Measurements from ENCODE around the gene GALNT10.
A peak's percentile ranks its signal among the peaks of the same experiment; 100 is the strongest.
"Not testable (repeated sequence)": the region's sequence is repeated elsewhere in the genome, so short reads cannot be mapped to it uniquely, and the experiment has no call there.

GALNT10 gene

GRCh38 chr5:154147666-154148065, 42.9 kb upstream of the GALNT10 start:
- no peak for DNase-seq
- Histone ChIP-seq H3K4me3 (ENCODE audit: low read depth, low read length) (no peak overlapping the region), H3K27me3 (ENCODE audit: insufficient read depth, low read depth, severe bottlenecking) (no peaks in the 10 kb centered on the region), H3K27ac (no peak overlapping the region), H3K36me3 (no peaks in the 10 kb centered on the region), H3K9me3 (ENCODE audit: severe bottlenecking) (no peaks in the 10 kb centered on the region)
- TF ChIP-seq CTCF (IDR thresholded peaks at IDR 0.05; ENCODE audit: low read depth, low read length): no peak

GRCh38 chr5:154150471-154150870, 40.1 kb upstream of the GALNT10 start:
- H3K27me3 ChIP-seq (ENCODE audit: insufficient read depth, low read depth, severe bottlenecking); H3K9me3 ChIP-seq (ENCODE audit: severe bottlenecking); H3K36me3 ChIP-seq; H3K4me3 ChIP-seq (ENCODE audit: low read depth, low read length); H3K27ac ChIP-seq: not testable (repeated sequence)
- DNase-seq: peak; percentile 73

- TF ChIP-seq CTCF (IDR thresholded peaks at IDR 0.05; ENCODE audit: low read depth, low read length): peak; percentile 65
- Histone ChIP-seq H3K27me3 (ENCODE audit: insufficient read depth, low read depth, severe bottlenecking) (no peaks in the 10 kb centered on the region), H3K4me3 (ENCODE audit: low read depth, low read length) (no peak overlapping the region), H3K9me3 (ENCODE audit: severe bottlenecking) (no peaks in the 10 kb centered on the region), H3K36me3 (no peaks in the 10 kb centered on the region), H3K27ac (no peak overlapping the region)
- DNase-seq: no peak
These were observed 32.8 kb upstream of the GALNT10 start for GRCh38 chr5:154157483-154158378.

- no peak overlapping the region for H3K27ac ChIP-seq
- no peak for TF ChIP-seq CTCF (IDR thresholded peaks at IDR 0.05; ENCODE audit: low read depth, low read length)
- no peak overlapping the region for H3K4me3 ChIP-seq (ENCODE audit: low read depth, low read length)
- H3K27me3 ChIP-seq (ENCODE audit: insufficient read depth, low read depth, severe bottlenecking): no peaks in the 10 kb centered on the region
- no peaks in the 10 kb centered on the region for H3K9me3 ChIP-seq (ENCODE audit: severe bottlenecking)
- no peaks in the 10 kb centered on the region for H3K36me3 ChIP-seq
- no peak for DNase-seq
These were observed 32.2 kb upstream of the GALNT10 start for GRCh38 chr5:154158379-154158737.

- Histone ChIP-seq H3K9me3 (ENCODE audit: severe bottlenecking) (no peaks in the 10 kb centered on the region), H3K27ac (no peak overlapping the region), H3K36me3 (no peaks in the 10 kb centered on the region), H3K27me3 (ENCODE audit: insufficient read depth, low read depth, severe bottlenecking) (no peaks in the 10 kb centered on the region), H3K4me3 (ENCODE audit: low read depth, low read length) (no peak overlapping the region)
- no peak for DNase-seq
- TF ChIP-seq CTCF (IDR thresholded peaks at IDR 0.05; ENCODE audit: low read depth, low read length): no peak
These were observed 31.2 kb upstream of the GALNT10 start for GRCh38 chr5:154159343-154159742.

GRCh38 chr5:154162539-154163151, 27.9 kb upstream of the GALNT10 start:
- Histone ChIP-seq H3K36me3 (no peaks in the 10 kb centered on the region), H3K27me3 (ENCODE audit: insufficient read depth, low read depth, severe bottlenecking) (no peaks in the 10 kb centered on the region), H3K4me3 (ENCODE audit: low read depth, low read length) (no peak overlapping the region), H3K9me3 (ENCODE audit: severe bottlenecking) (no peaks in the 10 kb centered on the region), H3K27ac (no peak overlapping the region)
- DNase-seq: peak; percentile 89
- TF ChIP-seq CTCF (IDR thresholded peaks at IDR 0.05; ENCODE audit: low read depth, low read length): no peak

Measured in WERI-Rb-1 (cell line).